GM23338 (cell line): ENCODE measurements around the gene MED1. TPM values are rescaled to one million over a fixed set of nuclear protein-coding genes. Genes with fewer than 3 reads are reported as not detected.

Experiments
- ATAC-seq: fragments of 200-7000 bp; cut with Tn5 transposase; 3 replicates; pipeline ENCODE4 v1.9.1; 2020
- DNase-seq: peaks from one replicate; pipeline ENCODE4 v3.0.0-alpha.2; 2015; ENCODE audit warnings: low spot score
- H2AFZ ChIP-seq: fragments of 200-600 bp; sonication (generic); 2 replicates; pipeline ENCODE4 v1.8.0; 2016; ENCODE audit warnings: antibody characterized with exemption, mild to moderate bottlenecking, moderate library complexity
- H3F3A ChIP-seq: fragments of 200-600 bp; sonication (generic); replicated peaks from 2 replicates; pipeline ENCODE4 v1.8.0; 2017; ENCODE audit warnings: antibody characterized with exemption, mixed run types, low read depth
- H3K27ac ChIP-seq: fragments of 200-600 bp; sonication (generic); 2 replicates; pipeline ENCODE4 v1.6.1; 2016; ENCODE audit warnings: low read depth
- H3K27me3 ChIP-seq: fragments of 200-600 bp; sonication (generic); 2 replicates; pipeline ENCODE4 v1.8.0; 2016; ENCODE audit warnings: mild to moderate bottlenecking, mixed run types, moderate library complexity; ENCODE audit not compliant: insufficient read depth
- H3K36me3 ChIP-seq: fragments of 200-600 bp; sonication (generic); 2 replicates; pipeline ENCODE4 v1.8.0; 2016; ENCODE audit warnings: mild to moderate bottlenecking; ENCODE audit not compliant: insufficient read depth
- H3K4me1 ChIP-seq: fragments of 200-600 bp; sonication (generic); 2 replicates; pipeline ENCODE4 v1.8.0; 2016; ENCODE audit warnings: mild to moderate bottlenecking, moderate library complexity; ENCODE audit not compliant: insufficient read depth
- H3K4me2 ChIP-seq: fragments of 200-600 bp; sonication (generic); 2 replicates; pipeline ENCODE4 v1.7.1; 2017; ENCODE audit warnings: mixed run types
- H3K4me3 ChIP-seq: fragments of 200-600 bp; sonication (generic); 2 replicates; pipeline ENCODE4 v1.6.1; 2016; ENCODE audit warnings: mixed run types
- H3K79me2 ChIP-seq: fragments of 200-600 bp; sonication (generic); replicated peaks from 2 replicates; pipeline ENCODE4 v1.8.0; 2017; ENCODE audit warnings: mild to moderate bottlenecking; ENCODE audit not compliant: insufficient read depth
- H3K9me2 ChIP-seq: fragments of 200-600 bp; sonication (generic); 2 replicates; pipeline ENCODE4 v1.8.0; 2017; ENCODE audit not compliant: insufficient read depth
- H4K20me1 ChIP-seq: fragments of 200-600 bp; sonication (generic); replicated peaks from 2 replicates; pipeline ENCODE4 v1.8.0; 2017; ENCODE audit warnings: mild to moderate bottlenecking; ENCODE audit not compliant: insufficient read depth
- H3K27ac Mint-ChIP-seq: 2 replicates; pipeline ENCODE4 v1.8.0; 2020; ENCODE audit warnings: inconsistent platforms, mild to moderate bottlenecking, moderate library complexity, mixed read lengths
- H3K27me3 Mint-ChIP-seq: 3 replicates; pipeline ENCODE4 v1.8.0; 2022; ENCODE audit warnings: low read depth, mild to moderate bottlenecking, moderate library complexity, mixed read lengths, inconsistent platforms; ENCODE audit not compliant: insufficient read depth, poor library complexity
- H3K36me3 Mint-ChIP-seq: 3 replicates; pipeline ENCODE4 v1.8.0; 2021; ENCODE audit warnings: low read depth, mild to moderate bottlenecking, inconsistent platforms, moderate library complexity, mixed read lengths
- H3K4me1 Mint-ChIP-seq: 3 replicates; pipeline ENCODE4 v1.8.0; 2020; ENCODE audit warnings: mild to moderate bottlenecking, inconsistent platforms, mixed read lengths
- H3K4me3 Mint-ChIP-seq: 3 replicates; pipeline ENCODE4 v1.8.0; 2021; ENCODE audit warnings: moderate library complexity, mild to moderate bottlenecking, inconsistent platforms, mixed read lengths
- H3K9me3 Mint-ChIP-seq: 3 replicates; pipeline ENCODE4 v1.8.0; 2020; ENCODE audit warnings: moderate library complexity, mild to moderate bottlenecking, inconsistent platforms, mixed read lengths
- CREB1 ChIP-seq: fragments of 250-450 bp; sonication (Bioruptor Pico); IDR thresholded peaks from 2 replicates; pipeline ENCODE4 v1.5.0; 2020; ENCODE audit warnings: low read depth, mild to moderate bottlenecking, moderate library complexity
- EZH2 ChIP-seq: fragments of 200-600 bp; sonication (generic); IDR thresholded peaks from one replicate; pipeline ENCODE4 v1.8.0; 2017; ENCODE audit warnings: antibody characterized with exemption, mild to moderate bottlenecking, low read depth; ENCODE audit not compliant: unreplicated experiment
- JUNB ChIP-seq: IDR thresholded peaks from one replicate; pipeline ENCODE4 v1.6.1; 2016; ENCODE audit warnings: antibody characterized with exemption; ENCODE audit not compliant: unreplicated experiment
- POLR2AphosphoS5 ChIP-seq: IDR thresholded peaks from 2 replicates; pipeline ENCODE4 v1.6.1; 2016; ENCODE audit warnings: antibody characterized with exemption, low read depth
- REST ChIP-seq: IDR thresholded peaks from one replicate; pipeline ENCODE4 v1.6.1; 2018; ENCODE audit warnings: antibody characterized with exemption; ENCODE audit not compliant: unreplicated experiment
- STAT1 ChIP-seq: IDR thresholded peaks from one replicate; pipeline ENCODE4 v1.6.1; 2016; ENCODE audit warnings: antibody characterized with exemption; ENCODE audit not compliant: unreplicated experiment
- ZNF114 ChIP-seq: fragments of 250-450 bp; sonication (Bioruptor Pico); IDR thresholded peaks from 2 replicates; pipeline ENCODE4 v1.5.0; 2020; ENCODE audit warnings: mild to moderate bottlenecking, moderate library complexity
- ZNF331 ChIP-seq: fragments of 250-450 bp; sonication (Bioruptor Pico); IDR thresholded peaks from 2 replicates; pipeline ENCODE4 v1.5.0; 2020; ENCODE audit warnings: low read depth, mild to moderate bottlenecking, moderate library complexity
- polyA plus RNA-seq: library from polyadenylated mRNA; unstranded; fragments of >200 nt; fragmentation: Nextera tagmentation; extraction: Ambion mirVana; gene quantifications from 2 replicates; pipeline ENCODE4 v1.2.1, GENCODE V29; 2016
- total RNA-seq: library from RNA; depleted of rRNA; stranded (reverse); fragments of >200 nt; shearing (Covaris generic); gene quantifications from 2 replicates; pipeline ENCODE4 v1.2.3, GENCODE V29; 2014
- TF ChIP-seq, protein P1 (sequence below): fragments of 250-450 bp; sonication (Bioruptor Pico); IDR thresholded peaks from 2 replicates; pipeline ENCODE4 v1.5.0; 2020; ENCODE audit warnings: mild to moderate bottlenecking, moderate library complexity

Gene MED1
- total and polyA plus RNA-seq, 2 experiments from 2014 or later = 19.0 to 42.3 TPM

DNA sequence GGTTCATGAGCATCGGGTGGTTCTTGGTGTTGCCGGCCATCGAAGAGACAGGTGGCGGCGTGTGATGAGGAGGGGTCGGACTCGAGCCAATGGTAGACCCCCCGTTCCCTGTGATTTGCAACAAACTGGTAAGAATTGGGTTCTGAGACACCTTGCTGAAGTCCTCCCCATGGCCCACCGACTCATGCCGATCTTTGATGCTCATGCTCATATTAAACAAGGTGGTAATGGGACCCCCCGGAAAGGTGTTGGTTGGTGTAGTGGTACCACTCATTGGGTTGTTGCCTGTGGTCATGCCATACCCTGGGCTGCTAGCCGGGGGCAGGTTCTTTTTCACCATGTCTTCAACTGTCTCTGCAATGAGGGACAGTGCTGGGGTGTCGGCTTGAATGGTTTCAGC lies 40.8 kb downstream of the MED1 start (continued):
- TF ChIP-seq EZH2 (no peak), REST (no peak), ZNF331 (CRISPR knock-in tag) (no peak)

- Mint-ChIP-seq H3K27ac (no peak overlapping the region), H3K27me3 (peaks cover 4% of the 10 kb centered on the region), H3K9me3 (no peaks in the 10 kb centered on the region; the same call in 2 of the 3 replicates), H3K4me1 (peaks cover 6% of the 10 kb centered on the region), H3K36me3 (peaks cover 55% of the 10 kb centered on the region), H3K4me3 (no peak overlapping the region; the same call in 2 of the 3 replicates)
- Histone ChIP-seq H3K36me3 (peaks cover 39% of the 10 kb centered on the region), H3K4me1 (no peaks in the 10 kb centered on the region), H3K27ac (no peak overlapping the region), H3K79me2 (no peaks in the 10 kb centered on the region), H3K9me2 (no peaks in the 10 kb centered on the region), H3K4me2 (no peak overlapping the region), H3K4me3 (no peak overlapping the region), H4K20me1 (peaks cover 16% of the 10 kb centered on the region), H3F3A (no peaks in the 10 kb centered on the region; the same call in 1 of the 2 replicates), H3K27me3 (no peaks in the 10 kb centered on the region), H2AFZ (no peak overlapping the region)
- ATAC-seq (no peak), DNase-seq (no peak)
- TF ChIP-seq ZNF114 = no peak
- no peak for TF ChIP-seq JUNB
- no peak for TF ChIP-seq STAT1
- TF ChIP-seq CREB1 (CRISPR knock-in tag) = no peak
- TF ChIP-seq, protein P1, sequence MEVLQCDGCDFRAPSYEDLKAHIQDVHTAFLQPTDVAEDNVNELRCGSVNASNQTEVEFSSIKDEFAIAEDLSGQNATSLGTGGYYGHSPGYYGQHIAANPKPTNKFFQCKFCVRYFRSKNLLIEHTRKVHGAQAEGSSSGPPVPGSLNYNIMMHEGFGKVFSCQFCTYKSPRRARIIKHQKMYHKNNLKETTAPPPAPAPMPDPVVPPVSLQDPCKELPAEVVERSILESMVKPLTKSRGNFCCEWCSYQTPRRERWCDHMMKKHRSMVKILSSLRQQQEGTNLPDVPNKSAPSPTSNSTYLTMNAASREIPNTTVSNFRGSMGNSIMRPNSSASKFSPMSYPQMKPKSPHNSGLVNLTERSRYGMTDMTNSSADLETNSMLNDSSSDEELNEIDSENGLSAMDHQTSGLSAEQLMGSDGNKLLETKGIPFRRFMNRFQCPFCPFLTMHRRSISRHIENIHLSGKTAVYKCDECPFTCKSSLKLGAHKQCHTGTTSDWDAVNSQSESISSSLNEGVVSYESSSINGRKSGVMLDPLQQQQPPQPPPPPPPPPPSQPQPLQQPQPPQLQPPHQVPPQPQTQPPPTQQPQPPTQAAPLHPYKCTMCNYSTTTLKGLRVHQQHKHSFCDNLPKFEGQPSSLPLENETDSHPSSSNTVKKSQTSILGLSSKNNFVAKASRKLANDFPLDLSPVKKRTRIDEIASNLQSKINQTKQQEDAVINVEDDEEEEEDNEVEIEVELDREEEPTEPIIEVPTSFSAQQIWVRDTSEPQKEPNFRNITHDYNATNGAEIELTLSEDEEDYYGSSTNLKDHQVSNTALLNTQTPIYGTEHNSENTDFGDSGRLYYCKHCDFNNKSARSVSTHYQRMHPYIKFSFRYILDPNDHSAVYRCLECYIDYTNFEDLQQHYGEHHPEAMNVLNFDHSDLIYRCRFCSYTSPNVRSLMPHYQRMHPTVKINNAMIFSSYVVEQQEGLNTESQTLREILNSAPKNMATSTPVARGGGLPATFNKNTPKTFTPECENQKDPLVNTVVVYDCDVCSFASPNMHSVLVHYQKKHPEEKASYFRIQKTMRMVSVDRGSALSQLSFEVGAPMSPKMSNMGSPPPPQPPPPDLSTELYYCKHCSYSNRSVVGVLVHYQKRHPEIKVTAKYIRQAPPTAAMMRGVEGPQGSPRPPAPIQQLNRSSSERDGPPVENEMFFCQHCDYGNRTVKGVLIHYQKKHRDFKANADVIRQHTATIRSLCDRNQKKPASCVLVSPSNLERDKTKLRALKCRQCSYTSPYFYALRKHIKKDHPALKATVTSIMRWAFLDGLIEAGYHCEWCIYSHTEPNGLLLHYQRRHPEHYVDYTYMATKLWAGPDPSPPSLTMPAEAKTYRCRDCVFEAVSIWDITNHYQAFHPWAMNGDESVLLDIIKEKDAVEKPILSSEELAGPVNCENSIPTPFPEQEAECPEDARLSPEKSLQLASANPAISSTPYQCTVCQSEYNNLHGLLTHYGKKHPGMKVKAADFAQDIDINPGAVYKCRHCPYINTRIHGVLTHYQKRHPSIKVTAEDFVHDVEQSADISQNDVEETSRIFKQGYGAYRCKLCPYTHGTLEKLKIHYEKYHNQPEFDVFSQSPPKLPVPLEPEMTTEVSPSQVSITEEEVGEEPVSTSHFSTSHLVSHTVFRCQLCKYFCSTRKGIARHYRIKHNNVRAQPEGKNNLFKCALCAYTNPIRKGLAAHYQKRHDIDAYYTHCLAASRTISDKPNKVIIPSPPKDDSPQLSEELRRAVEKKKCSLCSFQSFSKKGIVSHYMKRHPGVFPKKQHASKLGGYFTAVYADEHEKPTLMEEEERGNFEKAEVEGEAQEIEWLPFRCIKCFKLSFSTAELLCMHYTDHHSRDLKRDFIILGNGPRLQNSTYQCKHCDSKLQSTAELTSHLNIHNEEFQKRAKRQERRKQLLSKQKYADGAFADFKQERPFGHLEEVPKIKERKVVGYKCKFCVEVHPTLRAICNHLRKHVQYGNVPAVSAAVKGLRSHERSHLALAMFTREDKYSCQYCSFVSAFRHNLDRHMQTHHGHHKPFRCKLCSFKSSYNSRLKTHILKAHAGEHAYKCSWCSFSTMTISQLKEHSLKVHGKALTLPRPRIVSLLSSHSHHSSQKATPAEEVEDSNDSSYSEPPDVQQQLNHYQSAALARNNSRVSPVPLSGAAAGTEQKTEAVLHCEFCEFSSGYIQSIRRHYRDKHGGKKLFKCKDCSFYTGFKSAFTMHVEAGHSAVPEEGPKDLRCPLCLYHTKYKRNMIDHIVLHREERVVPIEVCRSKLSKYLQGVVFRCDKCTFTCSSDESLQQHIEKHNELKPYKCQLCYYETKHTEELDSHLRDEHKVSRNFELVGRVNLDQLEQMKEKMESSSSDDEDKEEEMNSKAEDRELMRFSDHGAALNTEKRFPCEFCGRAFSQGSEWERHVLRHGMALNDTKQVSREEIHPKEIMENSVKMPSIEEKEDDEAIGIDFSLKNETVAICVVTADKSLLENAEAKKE (CRISPR knock-in tag) = no peak
- no peak for TF ChIP-seq POLR2AphosphoS5
These were observed 42.7 kb downstream of the MED1 start for GRCh38 chr17:39408360-39408759.
